ENCODE results near the gene CPNE8.

CPNE8 gene

GRCh38 chr12:38892976-38893375 is 12.4 kb downstream of the CPNE8 start:
- DNase-seq: no peak

GRCh38 chr12:38892087-38892786 is 13.2 kb downstream of the CPNE8 start:
- no peak for DNase-seq

- no peak for DNase-seq
Measured at GRCh38 chr12:38890102-38890855, 15.1 kb downstream of the CPNE8 start.

- no peak for DNase-seq
Measured at GRCh38 chr12:38889297-38889815, 16.0 kb downstream of the CPNE8 start.

- DNase-seq: no peak
Measured at GRCh38 chr12:38887770-38888169, 17.6 kb downstream of the CPNE8 start.

GRCh38 chr12:38886931-38887330 is 18.5 kb downstream of the CPNE8 start:
- DNase-seq: no peak

GRCh38 chr12:38886064-38886463 is 19.3 kb downstream of the CPNE8 start:
- no peak for DNase-seq

GRCh38 chr12:38884666-38885065 is 20.7 kb downstream of the CPNE8 start:
- no peak for DNase-seq

- no peak for DNase-seq
Measured at GRCh38 chr12:38883629-38884134, 21.7 kb downstream of the CPNE8 start.

- no peak for DNase-seq
Measured at GRCh38 chr12:38880288-38880687, 25.1 kb downstream of the CPNE8 start.

GRCh38 chr12:38878986-38879385 is 26.4 kb downstream of the CPNE8 start:
- DNase-seq: no peak

GRCh38 chr12:38878333-38878705 is 27.1 kb downstream of the CPNE8 start:
- no peak for DNase-seq

- no peak for DNase-seq
Measured at GRCh38 chr12:38875586-38876228, 29.7 kb downstream of the CPNE8 start.

- no peak for DNase-seq
Measured at GRCh38 chr12:38872561-38872960, 32.8 kb downstream of the CPNE8 start.

GRCh38 chr12:38872156-38872555 is 33.2 kb downstream of the CPNE8 start:
- DNase-seq: no peak

- no peak for DNase-seq
Measured at GRCh38 chr12:38869036-38869435, 36.4 kb downstream of the CPNE8 start.

GRCh38 chr12:38850461-38850860 is 54.9 kb downstream of the CPNE8 start:
- no peak for DNase-seq

GRCh38 chr12:38847247-38847646 is 58.1 kb downstream of the CPNE8 start:
- no peak for DNase-seq

- DNase-seq: no peak
Measured at GRCh38 chr12:38844267-38844666, 61.1 kb downstream of the CPNE8 start.

- no peak for DNase-seq
Measured at GRCh38 chr12:38838056-38838850, 67.1 kb downstream of the CPNE8 start.

GRCh38 chr12:38831715-38832114 is 73.7 kb downstream of the CPNE8 start:
- DNase-seq: no peak

- no peak for DNase-seq
Measured at GRCh38 chr12:38825006-38825405, 80.4 kb downstream of the CPNE8 start.

GRCh38 chr12:38823738-38824137 is 81.7 kb downstream of the CPNE8 start:
- no peak for DNase-seq

Measured in NCI-H146 (cell line).